ENCODE data around the gene STXBP5L.
"Not testable (repeated sequence)": the region's sequence is repeated elsewhere in the genome, so short reads cannot be mapped to it uniquely, and the experiment has no call there.

Gene STXBP5L

DNA sequence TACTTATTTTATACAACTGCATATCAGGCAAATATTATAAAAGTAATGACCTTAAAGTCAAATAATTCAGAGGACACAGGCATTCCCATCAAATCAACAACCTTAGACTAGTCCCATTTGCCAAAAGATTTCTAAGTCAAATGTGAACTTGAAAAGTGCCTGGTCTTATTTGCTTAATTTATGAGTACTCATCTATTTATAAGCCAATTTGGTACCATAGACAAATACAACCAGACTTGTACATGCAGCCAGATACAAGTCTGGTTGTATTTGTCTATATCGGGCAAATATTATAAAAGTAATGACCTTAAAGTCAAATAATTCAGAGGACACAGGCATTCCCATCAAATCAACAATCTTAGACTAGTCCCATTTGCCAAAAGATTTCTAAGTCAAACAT lies 322.2 kb downstream of the STXBP5L start:
- not testable (repeated sequence) for DNase-seq (ENCODE audit: low read depth)

DNA sequence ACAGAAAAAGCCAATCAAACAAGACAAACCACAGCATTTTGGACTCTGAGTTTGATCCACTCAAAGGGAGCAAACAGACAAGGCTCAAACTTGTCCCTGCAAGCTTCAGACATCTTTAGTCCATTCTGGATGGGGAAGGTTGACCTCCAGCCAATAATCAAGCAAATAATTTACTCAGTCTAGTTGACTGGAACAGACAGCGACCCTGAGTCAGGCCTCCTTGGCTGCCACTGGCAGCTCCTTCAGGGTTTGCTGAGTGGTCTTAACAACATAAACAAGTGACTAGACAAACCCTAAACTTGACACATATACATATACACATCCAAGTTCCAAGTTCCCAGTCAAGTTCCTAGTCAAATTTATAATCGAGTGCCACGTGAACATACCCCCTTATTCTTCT lies 323.9 kb downstream of the STXBP5L start:
- DNase-seq (ENCODE audit: low read depth) = no peak

DNA sequence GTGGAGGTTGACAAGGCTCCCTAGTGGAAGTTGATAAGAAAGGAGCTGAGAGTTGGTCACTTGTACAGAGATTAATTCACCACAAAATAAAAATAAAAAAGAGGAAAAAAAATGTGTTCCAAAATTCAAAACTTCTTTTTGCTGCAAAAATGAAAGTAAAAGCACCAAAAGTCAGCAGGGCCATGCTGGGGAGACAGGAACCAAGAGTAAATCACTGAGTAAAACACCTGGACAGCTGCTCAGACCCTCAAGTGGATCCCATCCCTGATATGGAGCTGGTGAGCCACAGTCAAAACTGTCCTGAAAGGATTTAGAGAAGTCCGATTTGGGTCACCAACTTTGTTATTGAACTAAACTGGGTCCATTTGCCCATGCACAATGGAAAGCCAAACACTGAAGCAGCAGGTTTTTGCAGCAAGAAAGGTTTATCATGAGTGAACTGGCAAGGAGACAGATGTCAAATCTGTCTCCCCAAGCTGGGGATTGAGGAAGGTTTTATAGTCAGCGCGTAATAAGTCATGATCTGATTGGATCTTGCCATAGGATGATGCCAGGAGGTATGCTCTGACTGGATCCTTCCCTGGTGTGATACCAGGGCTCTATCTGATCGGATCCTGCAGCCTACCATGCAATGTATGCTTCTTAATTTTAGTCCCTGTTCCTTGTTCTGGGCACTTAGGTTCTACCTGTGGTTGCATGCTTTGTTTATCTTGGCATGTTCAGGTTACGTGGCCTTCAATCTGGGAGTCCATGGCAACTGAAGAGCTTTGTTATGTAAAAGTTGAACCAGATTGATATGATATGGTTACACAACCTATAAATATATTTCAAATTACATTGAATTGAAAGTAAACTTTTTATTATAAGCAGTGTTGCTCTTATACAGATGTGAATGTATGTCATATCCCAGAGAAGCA lies 324.6 kb downstream of the STXBP5L start:
- no peak for DNase-seq (ENCODE audit: low read depth)

DNA sequence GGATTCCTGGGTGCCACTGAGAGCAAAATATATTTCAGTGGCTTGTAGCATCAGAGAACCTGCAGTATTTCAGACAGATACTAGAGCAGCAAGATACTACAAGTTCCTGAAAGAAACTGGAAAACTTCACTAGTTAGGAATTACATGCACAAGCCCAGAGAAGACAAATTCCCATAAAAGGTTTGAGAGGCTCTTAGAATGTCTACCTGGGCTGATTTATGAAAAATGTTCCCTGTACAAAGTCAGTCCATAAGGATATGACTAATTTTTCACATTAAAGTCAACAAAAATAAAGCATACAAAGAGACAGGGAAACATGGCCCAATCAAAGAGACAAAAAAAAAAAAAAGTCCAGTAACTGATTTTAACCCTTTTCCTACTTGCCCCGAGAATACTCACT lies 335.2 kb downstream of the STXBP5L start:
- DNase-seq (ENCODE audit: low read depth) = no peak

DNA sequence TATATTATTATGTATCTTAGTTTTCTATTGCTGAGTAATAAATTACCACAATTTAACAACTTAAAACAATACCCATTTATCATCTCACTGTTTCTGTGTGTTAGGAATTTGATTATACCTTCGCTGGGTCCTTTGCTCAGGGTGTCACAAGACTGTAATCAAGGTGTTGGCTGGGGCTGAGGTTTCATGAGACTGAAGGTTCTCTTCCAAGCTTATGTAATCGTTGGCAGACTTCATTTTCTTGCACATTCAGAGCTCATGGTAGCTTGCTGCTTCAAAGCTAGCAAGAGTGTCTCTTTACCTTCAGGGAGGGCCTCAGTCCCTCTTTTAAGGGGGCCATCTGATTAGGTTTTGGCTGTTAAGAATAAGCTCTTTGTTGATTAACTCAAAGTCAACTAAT lies 344.7 kb downstream of the STXBP5L start:
- DNase-seq (ENCODE audit: low read depth) = no peak

DNA sequence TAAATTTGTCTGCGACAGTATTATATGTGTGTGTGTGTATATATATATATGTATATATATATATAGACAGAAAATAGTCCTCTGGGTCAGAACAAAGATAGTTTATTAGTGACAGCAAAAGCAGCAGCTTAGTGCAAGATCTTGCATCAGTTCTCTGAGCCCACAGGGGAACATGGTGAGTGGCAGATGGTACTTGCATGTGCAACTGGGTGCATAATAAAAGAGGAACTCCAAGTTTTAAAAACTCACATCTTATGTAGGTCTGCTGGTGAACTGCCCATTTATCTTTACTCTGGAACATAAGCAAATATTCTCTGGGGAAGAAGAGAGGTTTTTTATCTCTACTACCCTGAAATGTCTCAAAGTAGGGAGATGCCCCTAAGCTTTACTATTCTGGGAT lies 361.4 kb downstream of the STXBP5L start:
- no peak for DNase-seq (ENCODE audit: low read depth)

DNA sequence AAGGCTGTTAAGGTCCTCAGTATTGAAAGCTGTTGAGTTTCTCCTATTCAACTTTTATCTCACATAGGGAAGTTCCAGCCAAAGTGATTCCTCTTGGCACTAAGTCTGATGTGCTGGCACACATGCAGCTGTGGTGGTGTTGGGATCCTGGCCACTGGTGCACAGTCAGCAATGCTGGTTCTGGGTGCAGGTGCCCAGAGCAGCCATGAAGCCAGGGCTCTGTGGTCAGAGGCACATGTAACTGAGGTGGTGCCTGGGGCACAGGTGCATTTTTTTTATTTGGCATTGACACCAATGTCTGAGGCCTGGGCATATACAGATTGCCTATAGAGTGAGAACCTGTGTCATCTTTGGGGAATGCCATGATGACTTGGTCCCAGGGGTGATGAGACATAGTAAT lies 366.4 kb downstream of the STXBP5L start:
- no peak for DNase-seq (ENCODE audit: low read depth)

DNA sequence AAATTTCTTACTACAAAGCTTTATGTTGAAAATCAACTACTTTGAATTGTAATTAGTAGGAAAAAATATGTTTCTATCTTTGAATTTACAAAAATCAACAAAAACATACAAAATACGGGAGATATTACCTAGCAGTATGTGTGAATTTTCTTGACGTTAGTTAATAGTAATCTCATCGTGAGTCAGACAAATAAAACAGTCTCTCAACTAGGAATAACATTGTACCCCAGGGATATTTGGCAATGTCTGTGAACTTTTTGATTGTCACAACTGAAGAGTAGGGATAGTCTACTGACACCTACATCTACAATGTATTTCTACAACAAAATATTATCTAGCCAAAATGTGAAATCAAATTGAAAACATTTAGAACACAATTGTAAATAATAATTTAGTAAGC lies 387.4 kb downstream of the STXBP5L start:
- DNase-seq (ENCODE audit: low read depth) = no peak

DNA sequence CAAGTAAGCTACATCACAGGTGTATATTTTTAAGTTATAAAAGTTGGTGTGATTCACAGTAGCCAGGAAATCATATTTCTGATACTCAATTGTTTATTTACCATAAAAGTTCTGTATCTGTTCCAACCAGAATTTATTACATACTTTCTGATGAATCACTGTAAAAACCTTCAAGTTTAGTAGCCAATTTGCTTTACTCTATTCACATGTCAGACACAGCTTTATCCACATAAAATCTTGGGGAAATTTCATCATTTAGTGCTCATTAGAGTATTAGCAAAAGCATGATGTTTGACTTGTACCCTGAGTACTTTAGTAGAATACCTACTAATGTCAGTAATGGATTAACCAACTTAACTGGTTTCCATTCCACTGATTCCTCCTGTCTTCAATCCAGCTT lies 388.0 kb downstream of the STXBP5L start:
- DNase-seq (ENCODE audit: low read depth) = no peak

DNA sequence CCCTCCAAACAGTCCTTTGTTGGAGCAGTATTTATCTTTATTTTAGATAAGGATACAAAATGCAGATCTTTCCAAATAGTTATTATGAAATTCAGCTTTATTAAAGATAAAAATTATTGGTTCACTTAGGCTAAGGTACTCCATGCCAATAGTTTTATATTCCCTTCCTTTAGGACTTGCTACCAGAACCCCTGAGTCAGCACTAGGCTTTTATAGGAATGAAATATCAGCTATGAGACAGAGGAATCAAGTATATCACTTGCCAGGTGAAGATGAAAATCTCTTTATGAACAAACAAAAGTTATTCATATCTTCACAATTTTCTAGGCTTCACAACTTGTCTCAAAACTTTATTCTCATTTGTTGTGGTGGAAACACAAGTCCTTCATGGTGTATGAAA lies 416.3 kb downstream of the STXBP5L start:
- no peak for DNase-seq (ENCODE audit: low read depth)

DNA sequence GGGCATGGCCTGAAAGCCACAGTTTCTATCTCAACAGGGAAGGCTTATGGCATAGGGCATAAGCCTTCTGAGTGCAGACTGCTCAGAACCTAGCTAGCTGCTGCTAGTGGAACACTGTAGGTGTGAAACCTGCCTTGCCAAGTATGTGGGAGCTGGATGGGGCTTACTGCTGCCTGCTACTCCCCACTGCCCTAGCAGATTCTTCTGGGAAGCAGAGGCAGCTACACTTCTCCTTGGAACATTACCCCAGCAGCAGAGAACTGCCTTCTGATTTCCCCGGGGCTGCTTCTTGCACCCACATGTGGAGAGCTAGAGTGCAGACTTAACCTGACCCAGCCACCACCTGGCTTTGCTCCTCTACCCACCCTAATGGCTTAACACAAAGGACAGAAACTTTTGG lies 422.1 kb downstream of the STXBP5L start:
- DNase-seq (ENCODE audit: low read depth) = no peak

DNA sequence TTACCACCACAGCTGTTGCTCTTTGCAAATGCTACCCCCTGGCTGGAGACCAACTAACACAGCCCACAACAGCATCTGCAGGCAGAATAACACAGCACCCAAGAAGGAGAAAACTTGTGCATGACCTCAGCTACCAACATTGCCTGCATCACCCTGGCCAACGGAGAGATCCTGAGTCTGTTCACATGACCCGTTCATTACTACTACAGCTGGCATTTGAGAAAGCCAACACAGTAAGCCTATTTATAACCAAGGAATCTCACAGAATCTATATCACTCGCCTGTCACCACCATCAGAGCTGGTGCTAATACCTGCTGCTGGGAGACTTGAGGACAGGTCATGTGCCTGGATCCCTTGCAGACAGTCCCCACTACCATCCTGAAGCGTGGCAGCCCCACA lies 422.6 kb downstream of the STXBP5L start:
- no peak for DNase-seq (ENCODE audit: low read depth)

DNA sequence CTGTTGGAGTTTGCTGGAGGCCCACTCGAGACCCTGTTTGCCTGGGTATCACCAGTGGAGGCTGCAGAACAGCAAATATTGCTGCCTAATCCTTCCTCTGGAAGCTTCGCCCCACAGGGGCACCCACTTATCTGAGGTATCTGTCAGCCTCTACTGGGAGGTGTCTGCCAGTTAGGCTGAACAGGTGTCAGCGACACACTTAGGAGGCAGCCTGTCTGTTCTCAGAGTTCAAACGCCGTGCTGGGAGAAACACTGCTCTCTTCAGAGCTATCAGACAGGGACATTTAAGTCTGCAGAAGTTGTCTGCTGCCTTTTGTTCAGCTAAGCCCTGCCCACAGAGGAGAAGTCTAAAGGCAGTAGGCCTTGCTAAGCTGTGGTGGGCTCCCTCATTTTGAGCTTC lies 448.0 kb downstream of the STXBP5L start:
- not testable (repeated sequence) for DNase-seq (ENCODE audit: low read depth)

DNA sequence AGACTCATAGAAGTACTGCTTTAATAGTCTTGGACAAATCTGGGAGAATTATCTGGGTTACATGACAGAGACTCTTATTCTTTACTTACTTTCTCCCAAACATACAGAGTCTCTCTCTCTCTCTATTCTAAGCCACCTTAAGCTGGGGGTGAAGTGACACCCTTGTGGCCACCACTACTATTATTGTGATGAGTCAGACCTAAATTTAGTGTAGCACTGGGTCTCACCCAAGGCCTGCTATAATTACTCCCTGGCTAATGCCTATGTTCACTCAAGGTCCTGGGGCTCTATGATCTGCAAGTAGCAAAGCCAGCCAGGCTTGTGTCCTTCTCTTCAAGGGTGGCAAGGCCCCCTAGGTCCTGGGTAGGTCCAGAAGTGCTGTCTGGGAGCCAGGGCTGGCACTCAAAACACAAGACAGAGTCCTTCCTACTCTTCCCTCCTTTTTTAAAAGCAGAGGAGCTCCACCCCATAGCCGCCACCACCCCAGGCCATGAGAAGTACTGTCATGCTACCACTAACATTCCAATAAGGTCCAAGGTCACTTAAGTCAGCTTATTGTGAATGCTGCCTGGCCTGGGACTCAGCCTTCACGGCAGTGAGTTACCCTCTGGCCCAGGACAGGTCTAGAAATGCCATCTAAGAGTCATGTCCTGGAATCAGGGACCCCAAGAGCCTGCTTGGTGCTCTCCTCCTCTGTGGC lies 454.2 kb downstream of the STXBP5L start:
- no peak for DNase-seq (ENCODE audit: low read depth)

DNA sequence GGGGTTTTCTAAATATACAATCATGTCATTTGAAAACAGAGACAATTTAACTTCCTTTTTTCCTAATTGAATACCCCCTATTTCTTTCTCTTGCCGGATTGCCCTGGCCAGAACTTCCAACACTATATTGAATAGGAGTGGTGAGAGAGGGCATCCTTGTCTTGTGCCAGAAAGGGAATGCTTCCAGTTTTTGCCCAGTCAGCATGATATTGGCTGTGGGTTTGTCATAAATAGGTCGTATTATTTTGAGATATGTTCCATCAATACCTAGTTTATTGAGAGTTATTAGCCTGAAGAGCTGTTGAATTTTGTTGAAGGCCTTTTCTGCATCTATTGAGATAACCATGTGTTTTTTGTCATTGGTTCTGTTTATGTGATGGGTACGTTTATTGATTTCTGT lies 480.3 kb downstream of the STXBP5L start:
- DNase-seq (ENCODE audit: low read depth) = not testable (repeated sequence)

DNA sequence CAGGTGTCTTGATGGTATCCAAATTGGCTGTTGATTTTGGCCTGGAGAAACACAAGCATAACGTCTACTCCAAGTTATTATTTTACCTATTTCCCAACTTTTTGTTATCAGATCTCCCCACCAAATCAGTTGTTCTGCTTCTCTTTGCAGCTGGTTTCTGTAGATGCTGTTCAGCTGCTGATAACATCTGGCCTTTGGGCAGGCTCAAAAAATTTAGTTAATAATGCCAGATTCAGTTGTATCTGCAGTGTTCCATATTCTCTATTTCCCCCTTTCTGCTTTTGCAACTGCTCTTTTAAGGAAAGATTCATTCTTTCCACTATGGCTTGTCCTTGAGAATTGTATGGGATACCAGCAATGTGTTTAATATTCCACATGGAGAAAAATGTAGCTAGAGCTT lies 488.0 kb downstream of the STXBP5L start:
- DNase-seq (ENCODE audit: low read depth) = not testable (repeated sequence)

DNA sequence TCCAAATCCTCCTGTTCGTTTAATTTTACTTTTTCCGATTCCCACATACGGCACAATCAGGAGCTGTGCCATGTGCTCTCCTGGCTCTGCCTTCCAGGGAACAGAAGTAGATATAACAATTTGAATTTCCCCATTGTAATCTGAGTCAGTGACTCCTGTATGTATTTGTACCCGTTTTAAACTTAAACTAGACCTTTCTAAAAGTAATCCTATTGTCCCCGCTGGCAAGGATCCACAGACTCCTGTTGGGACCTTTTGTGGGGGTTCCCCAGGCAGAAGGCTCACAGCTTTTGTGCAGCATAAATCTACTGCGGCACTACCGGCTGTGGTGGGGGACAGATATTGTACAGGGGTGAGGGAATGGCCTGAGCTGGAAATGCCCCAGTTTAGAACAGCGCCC lies 490.0 kb downstream of the STXBP5L start:
- DNase-seq (ENCODE audit: low read depth) = not testable (repeated sequence)

DNA sequence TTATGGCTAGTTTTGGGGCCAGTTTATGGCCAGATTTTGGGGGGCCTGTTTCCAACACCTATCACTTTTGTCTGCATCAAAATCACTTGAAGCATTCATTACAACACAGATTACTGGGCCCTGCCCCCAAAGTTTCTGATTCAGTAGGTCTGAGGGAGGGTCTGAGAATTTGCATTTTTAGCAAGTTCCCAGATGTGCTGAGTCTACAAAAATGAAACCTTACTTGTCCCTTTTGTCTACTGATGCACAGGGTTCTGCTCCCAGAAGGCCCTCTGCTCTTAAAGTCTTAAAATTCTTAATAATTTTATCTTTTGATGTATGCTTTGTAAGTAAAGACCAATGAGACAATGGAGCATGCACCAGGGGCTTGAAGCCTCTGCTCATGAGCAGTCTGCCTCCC lies 491.8 kb downstream of the STXBP5L start:
- no peak for DNase-seq (ENCODE audit: low read depth)

DNA sequence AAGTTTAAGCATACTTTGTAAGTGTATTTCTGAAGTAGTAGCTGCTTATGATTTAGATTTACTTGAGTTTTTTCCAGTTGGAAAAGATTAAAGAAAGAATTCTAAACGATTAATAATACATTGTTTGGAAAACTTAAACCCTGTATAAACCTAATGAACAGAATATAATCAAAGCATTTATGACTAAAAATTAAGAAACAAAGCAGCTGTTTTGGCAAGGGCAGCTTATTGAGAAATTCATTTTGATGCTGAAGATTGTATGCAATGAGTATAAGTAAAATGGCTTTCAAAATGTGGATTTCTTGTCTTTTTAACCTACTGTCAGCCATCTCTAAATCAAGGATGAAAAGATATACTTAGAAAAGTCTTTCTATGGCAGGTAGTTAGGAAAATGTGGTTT lies 497.6 kb downstream of the STXBP5L start:
- DNase-seq (ENCODE audit: low read depth) = no peak

DNA sequence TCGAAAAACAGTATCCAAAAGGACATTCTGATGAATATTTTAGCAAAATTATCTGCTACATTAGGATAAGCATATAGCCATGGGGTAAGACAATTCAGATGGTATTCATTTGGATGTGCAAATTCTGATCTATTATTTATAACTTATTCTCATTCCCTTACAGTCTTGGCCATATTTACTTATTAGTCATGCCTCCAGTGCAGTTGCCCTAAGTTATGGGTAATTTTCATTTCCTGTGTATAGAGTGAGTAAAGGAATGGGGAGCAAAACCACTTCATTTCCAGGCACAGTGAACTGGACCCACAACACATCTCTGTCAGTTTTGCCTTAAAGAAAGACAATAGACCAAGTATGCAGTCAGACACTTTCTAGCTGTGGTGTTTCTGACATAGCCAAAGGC lies 503.5 kb downstream of the STXBP5L start:
- DNase-seq (ENCODE audit: low read depth) = no peak

DNA sequence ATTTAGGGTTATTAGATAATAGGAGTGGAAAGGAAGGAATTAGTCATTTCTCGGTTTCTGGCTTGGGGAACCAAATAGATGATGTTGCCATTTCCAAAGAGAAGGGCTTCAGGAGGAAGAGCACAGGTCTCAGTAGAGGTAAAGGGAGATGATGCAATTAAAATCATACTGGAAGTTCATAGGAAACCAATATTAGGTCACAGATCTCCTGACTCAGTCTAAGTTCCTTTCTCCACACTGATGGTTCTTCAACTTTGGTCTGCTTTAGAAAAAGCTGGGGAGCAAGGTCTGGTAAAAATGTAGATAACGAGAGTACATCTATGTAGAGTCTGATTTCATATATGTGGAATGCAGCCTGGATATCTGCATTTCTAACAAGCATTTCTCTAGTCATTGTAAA lies 506.9 kb downstream of the STXBP5L start:
- DNase-seq (ENCODE audit: low read depth) = no peak

DNA sequence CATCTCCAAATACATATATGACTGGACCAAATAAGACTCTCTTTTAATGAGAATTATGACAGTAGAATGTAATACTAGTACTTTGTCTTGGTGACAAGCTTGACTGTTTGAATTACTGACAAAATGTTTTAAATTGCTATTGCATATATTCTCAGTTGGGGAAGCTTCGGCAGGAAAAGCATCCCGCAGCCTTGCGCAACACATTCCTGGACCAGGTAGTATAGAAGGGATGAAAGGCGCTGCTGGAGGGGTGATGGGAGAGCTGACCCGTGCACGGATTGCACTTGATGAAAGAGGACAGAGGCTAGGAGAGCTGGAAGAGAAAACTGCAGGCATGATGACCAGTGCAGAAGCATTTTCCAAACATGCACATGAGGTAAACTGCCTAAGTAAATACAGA lies 510.2 kb downstream of the STXBP5L start:
- no peak for DNase-seq (ENCODE audit: low read depth)

DNA sequence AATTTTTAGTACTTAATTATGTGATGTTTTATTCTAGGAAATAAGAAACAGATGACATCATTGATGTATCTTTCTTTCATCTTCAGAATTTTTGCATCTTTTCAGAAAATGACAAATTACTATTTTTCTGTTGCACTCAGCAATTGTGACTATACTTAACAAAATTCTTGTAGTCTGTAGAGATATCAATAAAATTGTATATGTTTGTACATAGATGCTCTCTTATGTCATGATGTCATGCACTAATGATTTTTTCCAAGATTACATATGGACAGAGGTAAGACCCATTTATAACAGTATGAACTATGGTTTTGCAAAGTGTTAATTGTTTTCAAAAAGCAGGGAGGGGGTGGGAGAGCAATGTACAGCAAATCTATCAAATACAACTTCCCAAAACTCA lies 516.5 kb downstream of the STXBP5L start:
- no peak for DNase-seq (ENCODE audit: low read depth)

Data from stimulated activated CD4-positive, alpha-beta T cell treated with anti-CD3 and anti-CD28 coated beads, Interleukin-2, amount 100 ng/mL, for 4 hours (primary cell).